HCEC 1CT (cell line): ENCODE results near the gene MDM2.
"Not testable (repeated sequence)": the region's sequence is repeated elsewhere in the genome, so short reads cannot be mapped to it uniquely, and the experiment has no call there.

ENCODE experiments used
- DNase-seq: peaks from one replicate; pipeline ENCODE4 v3.0.0-alpha.2; 2017

Gene MDM2

GRCh38 chr12:68806488-68807237, 1.3 kb upstream of the MDM2 start:
- no peak for DNase-seq

DNA sequence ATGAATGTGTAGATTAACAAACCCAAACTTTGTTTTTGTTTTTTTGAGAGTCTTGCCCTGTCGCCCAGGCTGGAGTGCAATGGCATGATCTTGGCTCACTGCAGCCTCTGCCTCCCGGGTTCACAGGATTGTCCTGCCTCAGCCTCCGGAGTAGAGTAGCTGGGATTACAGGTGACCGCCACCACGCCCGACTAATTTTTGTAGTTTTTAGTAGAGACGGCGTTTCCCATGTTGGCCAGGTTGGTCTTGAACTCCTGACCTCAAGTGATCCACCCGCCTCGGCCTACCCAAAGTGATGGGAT, 752 bp upstream of the MDM2 start:
- not testable (repeated sequence) for DNase-seq

GRCh38 chr12:68808388-68809189, 612 bp downstream of the MDM2 start:
- peak; percentile 93 for DNase-seq

GRCh38 chr12:68809190-68810026, 1.4 kb downstream of the MDM2 start:
- DNase-seq = no peak

- DNase-seq = not testable (repeated sequence)
Measured at GRCh38 chr12:68810027-68810389, 2.0 kb downstream of the MDM2 start.

DNA sequence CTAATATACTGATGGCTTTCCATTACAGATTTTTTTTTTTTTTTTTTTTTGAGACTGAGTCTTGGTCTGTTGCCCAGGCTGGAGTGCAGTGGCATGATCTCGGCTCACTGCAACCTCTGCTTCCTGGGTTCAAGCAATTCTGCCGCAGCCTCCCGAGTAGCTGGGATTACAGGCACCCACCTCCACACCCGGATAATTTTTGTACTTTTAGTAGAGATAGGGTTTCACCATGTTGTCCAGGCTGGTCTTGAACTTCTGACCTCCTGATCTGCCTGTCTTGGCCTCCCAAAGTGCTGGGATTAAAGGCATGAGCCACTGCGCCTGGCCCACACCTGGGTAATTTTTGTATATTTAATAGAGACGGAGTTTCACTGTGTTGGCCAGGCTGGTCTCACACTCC, 3.6 kb downstream of the MDM2 start:
- DNase-seq = not testable (repeated sequence)

GRCh38 chr12:68812553-68813241, 4.7 kb downstream of the MDM2 start:
- no peak for DNase-seq

DNA sequence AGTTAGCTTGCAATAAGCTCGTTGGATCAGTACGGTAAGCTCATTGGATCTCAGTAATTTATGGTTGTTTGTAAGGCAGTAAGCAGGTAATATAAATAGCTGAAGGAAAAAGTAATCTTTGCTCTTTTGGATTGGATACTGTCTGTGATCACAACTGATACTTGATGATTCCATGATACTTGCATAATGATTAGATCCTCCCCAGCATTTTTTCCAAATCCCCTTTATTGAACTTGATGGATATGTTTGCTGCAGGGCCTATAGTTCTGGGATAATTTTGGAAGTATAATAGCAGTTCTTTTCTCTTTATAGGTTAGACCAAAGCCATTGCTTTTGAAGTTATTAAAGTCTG, 5.2 kb downstream of the MDM2 start:
- DNase-seq = no peak

DNA sequence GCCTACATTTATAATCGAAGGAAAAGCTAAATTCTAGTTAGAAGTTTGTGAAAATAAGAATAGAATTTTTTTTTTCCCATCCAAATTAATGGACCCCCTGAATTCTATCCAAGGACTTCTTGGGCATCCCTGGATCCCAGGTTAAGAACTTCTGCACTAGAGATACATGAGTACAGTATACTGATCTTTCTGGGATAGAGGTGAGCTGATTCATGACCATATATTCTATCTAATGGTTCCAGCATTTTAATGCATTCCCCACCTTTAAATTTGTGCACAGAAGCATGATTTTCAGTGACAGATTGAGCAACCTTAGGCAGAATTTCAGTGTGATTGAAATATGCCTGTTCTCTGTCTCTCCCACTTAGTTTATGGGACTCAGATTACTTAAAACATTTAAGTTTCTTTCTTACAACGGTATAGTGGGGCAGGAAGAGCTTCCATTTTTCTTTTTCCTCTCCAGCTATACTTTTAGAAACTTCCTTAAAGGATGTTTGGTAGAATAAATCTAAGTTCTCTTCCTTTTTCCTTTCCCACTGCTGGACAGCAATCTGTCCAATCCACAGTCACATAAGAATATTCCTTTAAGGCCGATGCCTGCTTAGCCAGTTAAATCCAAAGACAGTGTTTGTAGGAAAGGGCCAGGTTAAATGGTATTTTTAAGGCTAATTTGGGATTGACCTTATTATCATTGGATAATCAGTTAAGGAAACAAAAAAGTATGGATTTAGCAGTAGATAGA, 6.7 kb downstream of the MDM2 start:
- DNase-seq = no peak

- DNase-seq = no peak
Measured at GRCh38 chr12:68815232-68815927, 7.4 kb downstream of the MDM2 start.

- DNase-seq = no peak
Measured at GRCh38 chr12:68815928-68816800, 8.2 kb downstream of the MDM2 start.

DNA sequence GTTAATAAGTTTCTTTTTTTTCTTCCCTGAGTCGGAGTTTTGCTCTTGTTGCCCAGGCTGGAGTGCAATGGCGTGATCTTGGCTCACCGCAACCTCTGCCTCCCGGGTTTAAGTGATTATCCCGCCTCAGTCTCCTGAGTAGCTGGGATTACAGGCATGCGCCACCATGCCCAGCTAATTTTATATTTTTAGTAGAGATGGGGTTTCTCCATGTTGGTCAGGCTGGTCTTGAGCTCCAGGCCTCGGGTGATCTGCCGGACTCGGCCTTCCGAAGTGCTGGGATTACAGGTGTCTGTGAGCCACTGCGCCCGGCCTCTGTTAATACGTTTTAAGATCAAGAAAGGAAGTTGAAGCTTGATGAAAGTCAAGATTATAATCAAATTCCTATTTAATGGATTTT, 11.5 kb downstream of the MDM2 start:
- DNase-seq = not testable (repeated sequence)

GRCh38 chr12:68821357-68822188, 13.6 kb downstream of the MDM2 start:
- no peak for DNase-seq

GRCh38 chr12:68823696-68824095, 15.7 kb downstream of the MDM2 start:
- DNase-seq = no peak

- no peak for DNase-seq
Measured at GRCh38 chr12:68824131-68824530, 16.2 kb downstream of the MDM2 start.

DNA sequence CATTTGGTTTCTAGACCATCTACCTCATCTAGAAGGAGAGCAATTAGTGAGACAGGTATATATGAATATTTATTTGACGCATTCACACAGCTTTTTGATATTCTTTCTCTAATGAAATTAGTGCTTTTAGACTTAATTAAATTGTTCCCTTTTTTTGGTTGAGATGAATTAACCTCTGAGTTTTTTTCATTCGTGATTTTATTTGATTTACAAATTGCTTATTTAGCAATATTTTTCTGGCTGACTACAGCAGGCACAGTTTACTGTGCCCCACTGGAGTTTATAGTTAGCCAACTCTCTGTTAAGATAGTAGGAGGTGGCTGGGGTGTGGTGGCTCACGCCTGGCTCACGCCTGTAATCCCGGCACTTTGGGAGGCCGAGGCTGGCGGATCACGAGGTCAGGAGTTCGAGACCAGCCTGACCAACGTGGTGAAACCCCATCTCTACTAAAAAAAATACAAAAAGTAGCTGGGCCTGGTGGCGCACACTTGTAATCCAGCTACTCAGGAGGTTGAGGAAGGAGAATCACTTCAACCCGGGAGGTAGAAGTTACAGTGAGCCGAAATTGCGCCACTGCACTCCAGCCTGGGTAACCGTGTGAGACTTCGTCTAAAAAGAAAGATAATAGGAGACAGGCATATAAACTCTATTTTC, 16.7 kb downstream of the MDM2 start:
- no peak for DNase-seq

GRCh38 chr12:68825569-68826217, 17.7 kb downstream of the MDM2 start:
- DNase-seq = no peak

- no peak for DNase-seq
Measured at GRCh38 chr12:68827895-68828671, 20.1 kb downstream of the MDM2 start.
